H9 (cell line): ENCODE data around the gene FOLR1. TPM values are rescaled to one million over a fixed set of nuclear protein-coding genes. Genes with fewer than 3 reads are reported as not detected.
"Not testable (repeated sequence)": the region's sequence is repeated elsewhere in the genome, so short reads cannot be mapped to it uniquely, and the experiment has no call there.

Experiments used
- DNase-seq: peaks from one replicate; pipeline ENCODE4 v3.0.0-alpha.2; 2017
- H2AFZ ChIP-seq: one replicate; pipeline ENCODE4 v1.6.1; 2013; ENCODE audit warnings: mild to moderate bottlenecking, low read length, control low read depth, moderate library complexity
- H2AK5ac ChIP-seq: 2 replicates; pipeline ENCODE4 v1.6.1; 2013; ENCODE audit warnings: low read length, control low read depth, mixed read lengths; ENCODE audit not compliant: insufficient read length
- H2BK120ac ChIP-seq: one replicate; pipeline ENCODE4 v1.6.1; 2013; ENCODE audit warnings: low read depth, mild to moderate bottlenecking, low read length, control low read depth, inconsistent platforms; ENCODE audit not compliant: poor library complexity, severe bottlenecking
- H2BK12ac ChIP-seq: 2 replicates; pipeline ENCODE4 v1.6.1; 2013; ENCODE audit warnings: low read length, control low read depth, mixed read lengths, low read depth; ENCODE audit not compliant: insufficient read length
- H2BK15ac ChIP-seq: 2 replicates; pipeline ENCODE4 v1.6.1; 2013; ENCODE audit warnings: low read depth, low read length, control low read depth
- H2BK20ac ChIP-seq: one replicate; pipeline ENCODE4 v1.6.1; 2013; ENCODE audit warnings: low read depth, mild to moderate bottlenecking, low read length, control low read depth, inconsistent platforms; ENCODE audit not compliant: poor library complexity, severe bottlenecking
- H2BK5ac ChIP-seq: 2 replicates; pipeline ENCODE4 v1.6.1; 2013; ENCODE audit warnings: low read length, control low read depth, mixed read lengths; ENCODE audit not compliant: insufficient read length
- H3K14ac ChIP-seq: 2 replicates; pipeline ENCODE4 v1.6.1; 2013; ENCODE audit warnings: low read length, control low read depth; ENCODE audit not compliant: insufficient read depth
- H3K18ac ChIP-seq: 2 replicates; pipeline ENCODE4 v1.6.1; 2013; ENCODE audit warnings: low read depth, mild to moderate bottlenecking, mixed read lengths, low read length, control low read depth; ENCODE audit not compliant: insufficient read length
- H3K23ac ChIP-seq: 2 replicates; pipeline ENCODE4 v1.6.1; 2013; ENCODE audit warnings: low read length, control low read depth, mixed read lengths, low read depth; ENCODE audit not compliant: insufficient read length
- H3K23me2 ChIP-seq: 2 replicates; pipeline ENCODE4 v1.6.1; 2013; ENCODE audit warnings: low read depth, mild to moderate bottlenecking, mixed read lengths, low read length, control low read depth; ENCODE audit not compliant: insufficient read length, poor library complexity, severe bottlenecking
- H3K27ac ChIP-seq: 2 replicates; pipeline ENCODE4 v1.5.1; 2013; ENCODE audit warnings: low read length, control low read depth, mixed read lengths, low read depth; ENCODE audit not compliant: insufficient read length
- H3K27me3 ChIP-seq: 2 replicates; pipeline ENCODE4 v1.6.1; 2013; ENCODE audit warnings: low read length, control low read depth, inconsistent platforms; ENCODE audit not compliant: insufficient read depth
- H3K4ac ChIP-seq: 2 replicates; pipeline ENCODE4 v1.6.1; 2013; ENCODE audit warnings: low read depth, mild to moderate bottlenecking, control low read depth, inconsistent platforms, low read length, moderate library complexity
- H3K4me1 ChIP-seq: 2 replicates; pipeline ENCODE4 v1.6.1; 2013; ENCODE audit warnings: low read length, control low read depth, inconsistent platforms; ENCODE audit not compliant: insufficient read depth
- H3K4me2 ChIP-seq: 2 replicates; pipeline ENCODE4 v1.6.1; 2013; ENCODE audit warnings: low read length, control low read depth, mixed read lengths; ENCODE audit not compliant: insufficient read length, insufficient read depth
- H3K56ac ChIP-seq: 2 replicates; pipeline ENCODE4 v1.6.1; 2013; ENCODE audit warnings: low read depth, mild to moderate bottlenecking, mixed read lengths, low read length, control low read depth; ENCODE audit not compliant: insufficient read length
- H3K79me1 ChIP-seq: 2 replicates; pipeline ENCODE4 v1.6.1; 2013; ENCODE audit warnings: low read depth, mild to moderate bottlenecking, moderate library complexity, low read length, control low read depth, inconsistent platforms; ENCODE audit not compliant: insufficient read depth, poor library complexity, severe bottlenecking
- H3K79me2 ChIP-seq: 2 replicates; pipeline ENCODE4 v1.6.1; 2013; ENCODE audit warnings: low read length, control low read depth, inconsistent platforms; ENCODE audit not compliant: insufficient read depth
- H3K9ac ChIP-seq: 2 replicates; pipeline ENCODE4 v1.6.1; 2013; ENCODE audit warnings: low read length, control low read depth, mixed read lengths; ENCODE audit not compliant: insufficient read length; ENCODE audit errors: extremely low read depth
- H3K9me3 ChIP-seq: one replicate; pipeline ENCODE4 v1.6.1; 2013; ENCODE audit warnings: low read depth, low read length, inconsistent platforms; ENCODE audit not compliant: control insufficient read depth
- H3T11ph ChIP-seq: one replicate; pipeline ENCODE4 v1.6.1; 2013; ENCODE audit warnings: mild to moderate bottlenecking, low read length, control low read depth, inconsistent platforms
- H4K20me1 ChIP-seq: one replicate; pipeline ENCODE4 v1.6.1; 2013; ENCODE audit not compliant: control insufficient read depth, insufficient read length, insufficient read depth
- H4K5ac ChIP-seq: 2 replicates; pipeline ENCODE4 v1.6.1; 2013; ENCODE audit warnings: low read depth, mild to moderate bottlenecking, mixed read lengths, low read length, control low read depth; ENCODE audit not compliant: insufficient read length
- H4K8ac ChIP-seq: replicated peaks from 2 replicates; pipeline ENCODE4 v1.6.1; 2013; ENCODE audit warnings: low read length, control low read depth, mixed read lengths, low read depth; ENCODE audit not compliant: insufficient read length
- H4K91ac ChIP-seq: 2 replicates; pipeline ENCODE4 v1.6.1; 2013; ENCODE audit warnings: low read depth, mild to moderate bottlenecking, moderate library complexity, mixed read lengths, low read length, control low read depth; ENCODE audit not compliant: insufficient read length
- H3K27ac Mint-ChIP-seq, 3 experiments: 2 replicates in 2 of 3; 3 replicates in 1 of 3; pipeline ENCODE4 v1.8.0; 2020 to 2021; ENCODE audit warnings: mixed read lengths in 3 of 3, mild to moderate bottlenecking in 1 of 3, moderate library complexity in 1 of 3
- H3K27me3 Mint-ChIP-seq: 2 replicates; pipeline ENCODE4 v1.8.0; 2021; ENCODE audit warnings: low read depth, mild to moderate bottlenecking, moderate library complexity, mixed read lengths
- H3K36me3 Mint-ChIP-seq, 3 experiments: 2 replicates in 2 of 3; 3 replicates in 1 of 3; pipeline ENCODE4 v1.8.0; 2020 to 2021; ENCODE audit warnings: low read depth in 3 of 3, mixed read lengths in 3 of 3; ENCODE audit not compliant: insufficient read depth in 1 of 3
- H3K4me1 Mint-ChIP-seq, 2 experiments: 2 replicates each; pipeline ENCODE4 v1.8.0; 2020; ENCODE audit warnings: mixed read lengths in 2 of 2
- H3K4me3 Mint-ChIP-seq, 2 experiments: 2 replicates in 1 of 2; 3 replicates in 1 of 2; pipeline ENCODE4 v1.8.0; 2020 to 2021; ENCODE audit warnings: mild to moderate bottlenecking in 2 of 2, mixed read lengths in 2 of 2, moderate library complexity in 1 of 2
- H3K9me3 Mint-ChIP-seq, 2 experiments: 2 replicates in 1 of 2; 3 replicates in 1 of 2; pipeline ENCODE4 v1.8.0; 2020; ENCODE audit warnings: mild to moderate bottlenecking in 2 of 2, mixed read lengths in 2 of 2, moderate library complexity in 1 of 2
- WGBS: extraction: QIAGEN DNeasy Blood & Tissue Kit; methylation state at CpG from one replicate; pipeline ENCODE4 v1.1.7; 2013; ENCODE audit warnings: missing lambda C conversion rate, low lambda C conversion rate, mixed read lengths; ENCODE audit not compliant: insufficient read length; ENCODE audit errors: extremely low coverage; 5-methylcytosine and 5-hydroxymethylcytosine counted together
- long read RNA-seq: library from polyadenylated mRNA; unstranded; transcript quantifications from one replicate; pipeline ENCODE4 v2.0.0, GENCODE V29; 2020
- total RNA-seq: library from RNA; stranded (reverse); gene quantifications from 2 replicates; pipeline ENCODE4 v1.2.1, GENCODE V29; 2021
- TF ChIP-seq, protein P1 (sequence below): fragments of 200-600 bp; sonication (generic); conservative IDR thresholded peaks from 3 replicates; pipeline ENCODE4 v1.8.0; 2021; ENCODE audit warnings: antibody characterized with exemption, mild to moderate bottlenecking

The FOLR1 gene
- total RNA-seq, result 0.92 and 1.2 TPM in 2 replicates
- long read RNA-seq, partial matches to known transcripts, result 0 of 3 reads
- long read RNA-seq, other reads (novel, unspliced or antisense), result 0 of 3 reads

GRCh38 chr11:72191961-72192381 is at the start of gene FOLR1:
Gene FOLR1 (plus strand): TSS chr11:72192140. CDS start chr11:72192174, 34 bp downstream.
- no peak within 1 kb of the TSS for H2BK12ac ChIP-seq
- no peaks in the 10 kb centered on the region for H4K20me1 ChIP-seq
- H3T11ph ChIP-seq, result no peak within 1 kb of the TSS
- H4K5ac ChIP-seq, result no peak within 1 kb of the TSS
- no peak within 1 kb of the TSS for H3K4me3 Mint-ChIP-seq
- no peak within 1 kb of the TSS for H3K4me2 ChIP-seq
- no peak within 1 kb of the TSS for H3K27ac Mint-ChIP-seq
- H4K8ac ChIP-seq, result no peak within 1 kb of the TSS
- H3K56ac ChIP-seq, result no peak within 1 kb of the TSS
- no peaks in the 10 kb centered on the region for H3K79me2 ChIP-seq
- H3K9me3 Mint-ChIP-seq, result no peaks in the 10 kb centered on the region
- peaks cover 19 to 25% of the 10 kb centered on the region in 2 experiments for H3K4me1 Mint-ChIP-seq
- H3K23me2 ChIP-seq, result no peaks in the 10 kb centered on the region
- no peak within 1 kb of the TSS for H3K23ac ChIP-seq
- no peaks in the 10 kb centered on the region for H3K9me3 ChIP-seq
- H3K18ac ChIP-seq, result no peak within 1 kb of the TSS
- no CpG with 5 or more reads among the region's 5 CpGs for WGBS
- no peak within 1 kb of the TSS for H2BK5ac ChIP-seq
- H3K27me3 Mint-ChIP-seq, result peaks cover 2% of the 10 kb centered on the region; the same call in 1 of the 2 replicates
- H3K36me3 Mint-ChIP-seq, result no peaks in the 10 kb centered on the region
- no peak within 1 kb of the TSS for H3K9ac ChIP-seq
- H2AFZ ChIP-seq, result no peak within 1 kb of the TSS
- H4K91ac ChIP-seq, result no peak within 1 kb of the TSS
- H2BK120ac ChIP-seq, result no peak within 1 kb of the TSS
- no peaks in the 10 kb centered on the region for H3K4me1 ChIP-seq
- H3K14ac ChIP-seq, result no peak within 1 kb of the TSS
- H3K79me1 ChIP-seq, result no peaks in the 10 kb centered on the region
- TF ChIP-seq, protein P1, sequence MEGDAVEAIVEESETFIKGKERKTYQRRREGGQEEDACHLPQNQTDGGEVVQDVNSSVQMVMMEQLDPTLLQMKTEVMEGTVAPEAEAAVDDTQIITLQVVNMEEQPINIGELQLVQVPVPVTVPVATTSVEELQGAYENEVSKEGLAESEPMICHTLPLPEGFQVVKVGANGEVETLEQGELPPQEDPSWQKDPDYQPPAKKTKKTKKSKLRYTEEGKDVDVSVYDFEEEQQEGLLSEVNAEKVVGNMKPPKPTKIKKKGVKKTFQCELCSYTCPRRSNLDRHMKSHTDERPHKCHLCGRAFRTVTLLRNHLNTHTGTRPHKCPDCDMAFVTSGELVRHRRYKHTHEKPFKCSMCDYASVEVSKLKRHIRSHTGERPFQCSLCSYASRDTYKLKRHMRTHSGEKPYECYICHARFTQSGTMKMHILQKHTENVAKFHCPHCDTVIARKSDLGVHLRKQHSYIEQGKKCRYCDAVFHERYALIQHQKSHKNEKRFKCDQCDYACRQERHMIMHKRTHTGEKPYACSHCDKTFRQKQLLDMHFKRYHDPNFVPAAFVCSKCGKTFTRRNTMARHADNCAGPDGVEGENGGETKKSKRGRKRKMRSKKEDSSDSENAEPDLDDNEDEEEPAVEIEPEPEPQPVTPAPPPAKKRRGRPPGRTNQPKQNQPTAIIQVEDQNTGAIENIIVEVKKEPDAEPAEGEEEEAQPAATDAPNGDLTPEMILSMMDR, result no peak
- no peak within 1 kb of the TSS for H2BK20ac ChIP-seq
- peak; percentile 49 for DNase-seq
- no peak within 1 kb of the TSS for H3K4ac ChIP-seq
- no peak within 1 kb of the TSS for H3K27ac ChIP-seq
- no peak within 1 kb of the TSS for H2AK5ac ChIP-seq
- no peak within 1 kb of the TSS for H2BK15ac ChIP-seq
- H3K27me3 ChIP-seq, result no peaks in the 10 kb centered on the region

GRCh38 chr11:72142543-72142942 is 49.4 kb upstream of the FOLR1 start:
- H3T11ph ChIP-seq, H2BK20ac ChIP-seq, H3K27ac ChIP-seq, H2AFZ ChIP-seq, H3K79me2 ChIP-seq, H2BK5ac ChIP-seq, H3K4me2 ChIP-seq, H4K91ac ChIP-seq, H2BK12ac ChIP-seq, DNase-seq, H3K56ac ChIP-seq, H3K4me3 Mint-ChIP-seq, H3K4me1 ChIP-seq, H3K9ac ChIP-seq, H3K4ac ChIP-seq, H3K14ac ChIP-seq, H3K9me3 Mint-ChIP-seq, H3K27ac Mint-ChIP-seq, H4K20me1 ChIP-seq, H2AK5ac ChIP-seq, H3K23me2 ChIP-seq, H3K36me3 Mint-ChIP-seq, H3K27me3 ChIP-seq, H2BK120ac ChIP-seq, H3K79me1 ChIP-seq, H2BK15ac ChIP-seq, H4K5ac ChIP-seq, H3K23ac ChIP-seq, H3K9me3 ChIP-seq, H3K18ac ChIP-seq, H4K8ac ChIP-seq, H3K4me1 Mint-ChIP-seq: not testable (repeated sequence)
- no CpG with 5 or more reads among the region's 1 CpG for WGBS
- H3K27me3 Mint-ChIP-seq, result peaks cover 11% of the 10 kb centered on the region
